H9 (cell line): ENCODE results near the gene MAP1B. TPM values are rescaled to one million over a fixed set of nuclear protein-coding genes. Genes with fewer than 3 reads are reported as not detected.

Experiments used
- DNase-seq: peaks from one replicate; pipeline ENCODE4 v3.0.0-alpha.2; 2017
- H2AFZ ChIP-seq: one replicate; pipeline ENCODE4 v1.6.1; 2013; ENCODE audit warnings: mild to moderate bottlenecking, low read length, control low read depth, moderate library complexity
- H2AK5ac ChIP-seq: 2 replicates; pipeline ENCODE4 v1.6.1; 2013; ENCODE audit warnings: low read length, control low read depth, mixed read lengths; ENCODE audit not compliant: insufficient read length
- H2BK120ac ChIP-seq: one replicate; pipeline ENCODE4 v1.6.1; 2013; ENCODE audit warnings: low read depth, mild to moderate bottlenecking, low read length, control low read depth, inconsistent platforms; ENCODE audit not compliant: poor library complexity, severe bottlenecking
- H2BK12ac ChIP-seq: 2 replicates; pipeline ENCODE4 v1.6.1; 2013; ENCODE audit warnings: low read length, control low read depth, mixed read lengths, low read depth; ENCODE audit not compliant: insufficient read length
- H2BK15ac ChIP-seq: 2 replicates; pipeline ENCODE4 v1.6.1; 2013; ENCODE audit warnings: low read depth, low read length, control low read depth
- H2BK20ac ChIP-seq: one replicate; pipeline ENCODE4 v1.6.1; 2013; ENCODE audit warnings: low read depth, mild to moderate bottlenecking, low read length, control low read depth, inconsistent platforms; ENCODE audit not compliant: poor library complexity, severe bottlenecking
- H2BK5ac ChIP-seq: 2 replicates; pipeline ENCODE4 v1.6.1; 2013; ENCODE audit warnings: low read length, control low read depth, mixed read lengths; ENCODE audit not compliant: insufficient read length
- H3K14ac ChIP-seq: 2 replicates; pipeline ENCODE4 v1.6.1; 2013; ENCODE audit warnings: low read length, control low read depth; ENCODE audit not compliant: insufficient read depth
- H3K18ac ChIP-seq: 2 replicates; pipeline ENCODE4 v1.6.1; 2013; ENCODE audit warnings: low read depth, mild to moderate bottlenecking, mixed read lengths, low read length, control low read depth; ENCODE audit not compliant: insufficient read length
- H3K23ac ChIP-seq: 2 replicates; pipeline ENCODE4 v1.6.1; 2013; ENCODE audit warnings: low read length, control low read depth, mixed read lengths, low read depth; ENCODE audit not compliant: insufficient read length
- H3K23me2 ChIP-seq: 2 replicates; pipeline ENCODE4 v1.6.1; 2013; ENCODE audit warnings: low read depth, mild to moderate bottlenecking, mixed read lengths, low read length, control low read depth; ENCODE audit not compliant: insufficient read length, poor library complexity, severe bottlenecking
- H3K27ac ChIP-seq: 2 replicates; pipeline ENCODE4 v1.5.1; 2013; ENCODE audit warnings: low read length, control low read depth, mixed read lengths, low read depth; ENCODE audit not compliant: insufficient read length
- H3K27me3 ChIP-seq: 2 replicates; pipeline ENCODE4 v1.6.1; 2013; ENCODE audit warnings: low read length, control low read depth, inconsistent platforms; ENCODE audit not compliant: insufficient read depth
- H3K4ac ChIP-seq: 2 replicates; pipeline ENCODE4 v1.6.1; 2013; ENCODE audit warnings: low read depth, mild to moderate bottlenecking, control low read depth, inconsistent platforms, low read length, moderate library complexity
- H3K4me1 ChIP-seq: 2 replicates; pipeline ENCODE4 v1.6.1; 2013; ENCODE audit warnings: low read length, control low read depth, inconsistent platforms; ENCODE audit not compliant: insufficient read depth
- H3K4me2 ChIP-seq: 2 replicates; pipeline ENCODE4 v1.6.1; 2013; ENCODE audit warnings: low read length, control low read depth, mixed read lengths; ENCODE audit not compliant: insufficient read length, insufficient read depth
- H3K56ac ChIP-seq: 2 replicates; pipeline ENCODE4 v1.6.1; 2013; ENCODE audit warnings: low read depth, mild to moderate bottlenecking, mixed read lengths, low read length, control low read depth; ENCODE audit not compliant: insufficient read length
- H3K79me1 ChIP-seq: 2 replicates; pipeline ENCODE4 v1.6.1; 2013; ENCODE audit warnings: low read depth, mild to moderate bottlenecking, moderate library complexity, low read length, control low read depth, inconsistent platforms; ENCODE audit not compliant: insufficient read depth, poor library complexity, severe bottlenecking
- H3K79me2 ChIP-seq: 2 replicates; pipeline ENCODE4 v1.6.1; 2013; ENCODE audit warnings: low read length, control low read depth, inconsistent platforms; ENCODE audit not compliant: insufficient read depth
- H3K9ac ChIP-seq: 2 replicates; pipeline ENCODE4 v1.6.1; 2013; ENCODE audit warnings: low read length, control low read depth, mixed read lengths; ENCODE audit not compliant: insufficient read length; ENCODE audit errors: extremely low read depth
- H3K9me3 ChIP-seq: one replicate; pipeline ENCODE4 v1.6.1; 2013; ENCODE audit warnings: low read depth, low read length, inconsistent platforms; ENCODE audit not compliant: control insufficient read depth
- H3T11ph ChIP-seq: one replicate; pipeline ENCODE4 v1.6.1; 2013; ENCODE audit warnings: mild to moderate bottlenecking, low read length, control low read depth, inconsistent platforms
- H4K20me1 ChIP-seq: one replicate; pipeline ENCODE4 v1.6.1; 2013; ENCODE audit not compliant: control insufficient read depth, insufficient read length, insufficient read depth
- H4K5ac ChIP-seq: 2 replicates; pipeline ENCODE4 v1.6.1; 2013; ENCODE audit warnings: low read depth, mild to moderate bottlenecking, mixed read lengths, low read length, control low read depth; ENCODE audit not compliant: insufficient read length
- H4K8ac ChIP-seq: replicated peaks from 2 replicates; pipeline ENCODE4 v1.6.1; 2013; ENCODE audit warnings: low read length, control low read depth, mixed read lengths, low read depth; ENCODE audit not compliant: insufficient read length
- H4K91ac ChIP-seq: 2 replicates; pipeline ENCODE4 v1.6.1; 2013; ENCODE audit warnings: low read depth, mild to moderate bottlenecking, moderate library complexity, mixed read lengths, low read length, control low read depth; ENCODE audit not compliant: insufficient read length
- H3K27ac Mint-ChIP-seq, 3 experiments: 2 replicates in 2 of 3; 3 replicates in 1 of 3; pipeline ENCODE4 v1.8.0; 2020 to 2021; ENCODE audit warnings: mixed read lengths in 3 of 3, mild to moderate bottlenecking in 1 of 3, moderate library complexity in 1 of 3
- H3K27me3 Mint-ChIP-seq: 2 replicates; pipeline ENCODE4 v1.8.0; 2021; ENCODE audit warnings: low read depth, mild to moderate bottlenecking, moderate library complexity, mixed read lengths
- H3K36me3 Mint-ChIP-seq, 3 experiments: 2 replicates in 2 of 3; 3 replicates in 1 of 3; pipeline ENCODE4 v1.8.0; 2020 to 2021; ENCODE audit warnings: low read depth in 3 of 3, mixed read lengths in 3 of 3; ENCODE audit not compliant: insufficient read depth in 1 of 3
- H3K4me1 Mint-ChIP-seq, 2 experiments: 2 replicates each; pipeline ENCODE4 v1.8.0; 2020; ENCODE audit warnings: mixed read lengths in 2 of 2
- H3K4me3 Mint-ChIP-seq, 2 experiments: 2 replicates in 1 of 2; 3 replicates in 1 of 2; pipeline ENCODE4 v1.8.0; 2020 to 2021; ENCODE audit warnings: mild to moderate bottlenecking in 2 of 2, mixed read lengths in 2 of 2, moderate library complexity in 1 of 2
- H3K9me3 Mint-ChIP-seq, 2 experiments: 2 replicates in 1 of 2; 3 replicates in 1 of 2; pipeline ENCODE4 v1.8.0; 2020; ENCODE audit warnings: mild to moderate bottlenecking in 2 of 2, mixed read lengths in 2 of 2, moderate library complexity in 1 of 2
- CTCF ChIP-seq: fragments of 200-600 bp; sonication (generic); conservative IDR thresholded peaks from 3 replicates; pipeline ENCODE4 v1.8.0; 2021; ENCODE audit warnings: antibody characterized with exemption, mild to moderate bottlenecking
- WGBS: extraction: QIAGEN DNeasy Blood & Tissue Kit; methylation state at CpG from one replicate; pipeline ENCODE4 v1.1.7; 2013; ENCODE audit warnings: missing lambda C conversion rate, low lambda C conversion rate, mixed read lengths; ENCODE audit not compliant: insufficient read length; ENCODE audit errors: extremely low coverage; 5-methylcytosine and 5-hydroxymethylcytosine counted together
- total RNA-seq: library from RNA; stranded (reverse); gene quantifications from 2 replicates; pipeline ENCODE4 v1.2.1, GENCODE V29; 2021

The MAP1B gene
- total RNA-seq, 1 experiment from 2014 or later, result 67.5 TPM

- Histone ChIP-seq H2AFZ (no peak overlapping the region), H3K4me2 (no peak overlapping the region)
- H3K36me3 Mint-ChIP-seq, result peaks cover 30 to 60% (median 55%) of the 10 kb centered on the region in 3 experiments; a peak in 6 of 7 replicates
Observed at GRCh38 chr5:72187388-72188075, 80.3 kb downstream of the MAP1B start.

More at GRCh38 chr5:72187388-72188075, 80.3 kb downstream of the MAP1B start:
- H3K14ac ChIP-seq, result no peak overlapping the region
- DNase-seq, result no peak
- no peak overlapping the region for H2BK120ac ChIP-seq
- H3K4ac ChIP-seq, result no peak overlapping the region
- H3K27ac Mint-ChIP-seq, result peak overlapping the region in 1 of 3 experiments; percentile 73; a peak in 2 of 7 replicates
- no peak overlapping the region for H2BK20ac ChIP-seq
- WGBS, result no CpG with 5 or more reads among the region's 5 CpGs
- H2BK15ac ChIP-seq, result no peak overlapping the region
- no peak for TF ChIP-seq CTCF
- no peak overlapping the region for H3K56ac ChIP-seq
- H2AK5ac ChIP-seq, result no peak overlapping the region
- peaks cover 15% of the 10 kb centered on the region in 2 experiments for H3K4me1 Mint-ChIP-seq
- no peaks in the 10 kb centered on the region for H3K9me3 ChIP-seq
- no peaks in the 10 kb centered on the region for H3K79me1 ChIP-seq
- H4K91ac ChIP-seq, result no peak overlapping the region
- no peak overlapping the region for H3K9ac ChIP-seq
- no peak overlapping the region for H2BK12ac ChIP-seq
- no peak overlapping the region for H4K8ac ChIP-seq
- no peaks in the 10 kb centered on the region for H3K9me3 Mint-ChIP-seq
- no peak overlapping the region for H3K27ac ChIP-seq
- peaks cover 2% of the 10 kb centered on the region; the same call in 1 of the 2 replicates for H3K79me2 ChIP-seq
- no peak overlapping the region for H3K23ac ChIP-seq
- no peaks in the 10 kb centered on the region for H4K20me1 ChIP-seq
- no peaks in the 10 kb centered on the region for H3K27me3 ChIP-seq
- H3K23me2 ChIP-seq, result no peaks in the 10 kb centered on the region
- H4K5ac ChIP-seq, result no peak overlapping the region
- no peaks in the 10 kb centered on the region for H3K27me3 Mint-ChIP-seq
- H2BK5ac ChIP-seq, result no peak overlapping the region
- H3K4me3 Mint-ChIP-seq, result no peak overlapping the region
- H3K4me1 ChIP-seq, result peaks cover 7% of the 10 kb centered on the region; the same call in 1 of the 2 replicates
- no peak overlapping the region for H3K18ac ChIP-seq
- no peak overlapping the region for H3T11ph ChIP-seq
